ENCODE measurements around the gene TAGLN3.

TAGLN3 gene

DNA sequence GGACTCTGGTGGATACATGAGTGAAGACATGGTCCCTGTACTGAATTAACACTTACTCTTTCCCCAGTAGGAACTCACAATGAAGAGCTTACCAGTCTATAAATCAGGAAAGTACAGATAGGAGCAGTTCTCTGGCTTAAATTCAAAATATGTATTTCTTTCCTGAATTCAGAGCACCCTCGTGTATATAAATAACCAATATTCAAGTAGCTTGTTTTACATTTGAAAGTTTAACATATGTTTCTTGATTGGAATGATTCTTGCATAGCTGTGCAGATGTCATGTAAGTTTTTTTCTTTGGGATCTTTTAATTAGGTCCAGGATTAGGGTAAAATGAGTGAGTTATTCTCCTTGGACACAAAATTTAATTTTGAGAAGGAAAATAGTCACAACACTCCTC, 21.0 kb downstream of the TAGLN3 start:
- H2AFZ ChIP-seq (ENCODE audit: low read depth, low read length) = no peak overlapping the region
- no peaks in the 10 kb centered on the region for H3K9me3 ChIP-seq (ENCODE audit: insufficient read depth, low read length)
- no peak overlapping the region for H3K4me2 ChIP-seq (ENCODE audit: low read length)
- H3K27me3 ChIP-seq (ENCODE audit: low read depth, low read length) = no peaks in the 10 kb centered on the region
- H3K9ac ChIP-seq (ENCODE audit: low read length) = no peak overlapping the region
- no peaks in the 10 kb centered on the region for H3K79me2 ChIP-seq (ENCODE audit: low read length)
- no peak for TF ChIP-seq EZH2phosphoT487 (IDR thresholded peaks at IDR 0.05; ENCODE audit: low read depth)
- TF ChIP-seq, protein P1, sequence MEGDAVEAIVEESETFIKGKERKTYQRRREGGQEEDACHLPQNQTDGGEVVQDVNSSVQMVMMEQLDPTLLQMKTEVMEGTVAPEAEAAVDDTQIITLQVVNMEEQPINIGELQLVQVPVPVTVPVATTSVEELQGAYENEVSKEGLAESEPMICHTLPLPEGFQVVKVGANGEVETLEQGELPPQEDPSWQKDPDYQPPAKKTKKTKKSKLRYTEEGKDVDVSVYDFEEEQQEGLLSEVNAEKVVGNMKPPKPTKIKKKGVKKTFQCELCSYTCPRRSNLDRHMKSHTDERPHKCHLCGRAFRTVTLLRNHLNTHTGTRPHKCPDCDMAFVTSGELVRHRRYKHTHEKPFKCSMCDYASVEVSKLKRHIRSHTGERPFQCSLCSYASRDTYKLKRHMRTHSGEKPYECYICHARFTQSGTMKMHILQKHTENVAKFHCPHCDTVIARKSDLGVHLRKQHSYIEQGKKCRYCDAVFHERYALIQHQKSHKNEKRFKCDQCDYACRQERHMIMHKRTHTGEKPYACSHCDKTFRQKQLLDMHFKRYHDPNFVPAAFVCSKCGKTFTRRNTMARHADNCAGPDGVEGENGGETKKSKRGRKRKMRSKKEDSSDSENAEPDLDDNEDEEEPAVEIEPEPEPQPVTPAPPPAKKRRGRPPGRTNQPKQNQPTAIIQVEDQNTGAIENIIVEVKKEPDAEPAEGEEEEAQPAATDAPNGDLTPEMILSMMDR (IDR thresholded peaks at IDR 0.05; ENCODE audit: low read depth, low read length) = no peak
- no peak overlapping the region for H3K27ac ChIP-seq (ENCODE audit: low read length)
- H3K4me1 ChIP-seq (ENCODE audit: low read length) = no peaks in the 10 kb centered on the region
- no peaks in the 10 kb centered on the region for H3K36me3 ChIP-seq (replicated peaks; ENCODE audit: low read depth, low read length)
- H3K4me3 ChIP-seq (ENCODE audit: low read length) = no peak overlapping the region
- H4K20me1 ChIP-seq (ENCODE audit: insufficient read depth, low read length) = no peaks in the 10 kb centered on the region

DNA sequence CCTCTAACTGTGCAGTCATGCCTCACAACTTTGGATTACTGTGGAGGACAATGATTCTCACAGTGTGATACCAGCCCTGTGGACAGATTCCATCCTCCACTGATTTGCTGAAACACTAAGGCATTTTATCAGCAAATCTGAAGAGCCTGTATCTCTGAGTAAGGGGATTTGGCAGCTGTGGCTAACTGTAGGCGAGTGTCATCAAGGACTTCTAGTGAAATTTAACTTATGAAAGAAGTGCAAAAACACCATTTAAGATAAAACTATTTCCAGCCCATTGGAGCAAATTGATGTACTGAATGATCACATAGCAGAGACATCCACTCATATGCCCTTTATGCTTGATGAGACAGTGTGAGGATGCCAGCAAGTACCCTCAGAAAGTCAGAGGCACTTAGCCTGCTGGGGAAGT, 22.0 kb downstream of the TAGLN3 start:
- TF ChIP-seq, protein P1 (IDR thresholded peaks at IDR 0.05; ENCODE audit: low read depth, low read length) = no peak
- no peak for TF ChIP-seq EZH2phosphoT487 (IDR thresholded peaks at IDR 0.05; ENCODE audit: low read depth)
- Histone ChIP-seq H3K27me3 (ENCODE audit: low read depth, low read length) (no peaks in the 10 kb centered on the region), H3K4me3 (ENCODE audit: low read length) (no peak overlapping the region)

GRCh38 chr3:112027142-112027541, 28.4 kb downstream of the TAGLN3 start:
- Histone ChIP-seq H3K36me3 (replicated peaks; ENCODE audit: low read depth, low read length) (no peaks in the 10 kb centered on the region), H3K9me3 (ENCODE audit: insufficient read depth, low read length) (no peaks in the 10 kb centered on the region), H4K20me1 (ENCODE audit: insufficient read depth, low read length) (no peaks in the 10 kb centered on the region), H3K27me3 (ENCODE audit: low read depth, low read length) (no peaks in the 10 kb centered on the region), H3K4me2 (ENCODE audit: low read length) (no peak overlapping the region), H3K4me3 (ENCODE audit: low read length) (no peak overlapping the region), H3K4me1 (ENCODE audit: low read length) (no peaks in the 10 kb centered on the region), H3K79me2 (ENCODE audit: low read length) (no peaks in the 10 kb centered on the region), H3K27ac (ENCODE audit: low read length) (no peak overlapping the region), H2AFZ (ENCODE audit: low read depth, low read length) (no peak overlapping the region), H3K9ac (ENCODE audit: low read length) (no peak overlapping the region)
- TF ChIP-seq, protein P1 (IDR thresholded peaks at IDR 0.05; ENCODE audit: low read depth, low read length) = no peak
- TF ChIP-seq EZH2phosphoT487 (IDR thresholded peaks at IDR 0.05; ENCODE audit: low read depth) = no peak

More for the DNA sequence above, 22.0 kb downstream of the TAGLN3 start:
- Histone ChIP-seq H3K79me2 (ENCODE audit: low read length) (no peaks in the 10 kb centered on the region), H3K4me2 (ENCODE audit: low read length) (no peak overlapping the region), H2AFZ (ENCODE audit: low read depth, low read length) (no peak overlapping the region), H3K27ac (ENCODE audit: low read length) (no peak overlapping the region), H3K4me1 (ENCODE audit: low read length) (no peaks in the 10 kb centered on the region), H3K36me3 (replicated peaks; ENCODE audit: low read depth, low read length) (no peaks in the 10 kb centered on the region), H3K9ac (ENCODE audit: low read length) (no peak overlapping the region), H4K20me1 (ENCODE audit: insufficient read depth, low read length) (no peaks in the 10 kb centered on the region), H3K9me3 (ENCODE audit: insufficient read depth, low read length) (no peaks in the 10 kb centered on the region)

DNA sequence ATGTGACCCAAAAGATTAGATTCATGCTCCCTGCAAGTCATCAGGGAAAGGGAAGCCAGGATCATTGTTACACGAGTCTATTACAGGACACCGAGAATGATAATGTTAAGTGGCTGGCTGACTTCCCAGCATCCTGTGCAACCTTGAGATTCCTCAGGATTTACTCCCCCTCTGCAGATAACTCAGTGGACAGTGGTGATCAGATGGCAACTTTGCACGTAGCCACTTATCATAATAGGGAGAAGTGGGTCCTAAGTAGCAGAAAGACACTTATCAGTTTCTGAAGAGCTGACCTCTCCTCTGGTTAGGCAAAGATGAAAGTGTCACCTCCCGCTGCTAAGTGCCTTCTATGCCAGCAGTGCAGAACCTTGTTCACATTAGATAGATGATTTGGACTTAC, 29.1 kb downstream of the TAGLN3 start:
- no peak overlapping the region for H3K9ac ChIP-seq (ENCODE audit: low read length)
- H3K4me3 ChIP-seq (ENCODE audit: low read length) = no peak overlapping the region
- no peaks in the 10 kb centered on the region for H3K4me1 ChIP-seq (ENCODE audit: low read length)
- no peak overlapping the region for H2AFZ ChIP-seq (ENCODE audit: low read depth, low read length)
- no peaks in the 10 kb centered on the region for H3K79me2 ChIP-seq (ENCODE audit: low read length)
- no peak overlapping the region for H3K4me2 ChIP-seq (ENCODE audit: low read length)
- no peak overlapping the region for H3K27ac ChIP-seq (ENCODE audit: low read length)
- H3K9me3 ChIP-seq (ENCODE audit: insufficient read depth, low read length) = no peaks in the 10 kb centered on the region
- H3K27me3 ChIP-seq (ENCODE audit: low read depth, low read length) = no peaks in the 10 kb centered on the region
- no peaks in the 10 kb centered on the region for H4K20me1 ChIP-seq (ENCODE audit: insufficient read depth, low read length)
- H3K36me3 ChIP-seq (replicated peaks; ENCODE audit: low read depth, low read length) = no peaks in the 10 kb centered on the region
- TF ChIP-seq, protein P1 (IDR thresholded peaks at IDR 0.05; ENCODE audit: low read depth, low read length) = no peak
- TF ChIP-seq EZH2phosphoT487 (IDR thresholded peaks at IDR 0.05; ENCODE audit: low read depth) = no peak

Measured in OCI-LY3 (cell line).